BJ (cell line): ENCODE measurements around the gene F12. TPM values are rescaled to one million over a fixed set of nuclear protein-coding genes. Genes with fewer than 3 reads are reported as not detected.

Experiments used
- CTCF ChIA-PET: fragments of 350-600 bp; formaldehyde crosslinking; extraction: SDS; loops from one replicate; lab custom pipeline; 2021; ENCODE audit warnings: antibody characterized with exemption, inconsistent platforms; lab: Yijun Ruan, JAX
- POLR2A ChIA-PET: fragments of 300-600 bp; sonication (Branson Sonifier 250); formaldehyde crosslinking; extraction: SDS; loops from one replicate; lab custom pipeline; 2021; ENCODE audit warnings: antibody characterized with exemption; lab: Charles Lee
- DNase-seq: peaks from one replicate; pipeline ENCODE4 v3.0.0-alpha.2; 2011; ENCODE audit warnings: low read depth
- H3K27me3 ChIP-seq: 2 replicates; pipeline ENCODE4 v1.6.0; 2011; ENCODE audit warnings: low read length; ENCODE audit not compliant: control insufficient read depth, insufficient read depth
- H3K36me3 ChIP-seq: 2 replicates; pipeline ENCODE4 v1.5.1; 2011; ENCODE audit warnings: low read length; ENCODE audit not compliant: control insufficient read depth, insufficient read depth
- H3K4me3 ChIP-seq: 2 replicates; pipeline ENCODE4 v1.5.1; 2011; ENCODE audit warnings: low read depth, mild to moderate bottlenecking, control low read depth, low read length
- polyA plus RNA-seq: library from polyadenylated mRNA; depleted of rRNA; stranded (reverse); fragments of >200 nt; gene quantifications from 2 replicates; pipeline ENCODE4 v1.2.3, GENCODE V29; 2011
- TF ChIP-seq, protein P1 (sequence below): IDR thresholded peaks from 2 replicates; pipeline ENCODE4 v1.5.1; 2011; ENCODE audit warnings: low read depth, mild to moderate bottlenecking, control low read depth, inconsistent platforms, low read length, moderate library complexity; ENCODE audit not compliant: insufficient read depth

The F12 gene
- polyA plus RNA-seq, 1 experiment: 0.69 TPM

DNA sequence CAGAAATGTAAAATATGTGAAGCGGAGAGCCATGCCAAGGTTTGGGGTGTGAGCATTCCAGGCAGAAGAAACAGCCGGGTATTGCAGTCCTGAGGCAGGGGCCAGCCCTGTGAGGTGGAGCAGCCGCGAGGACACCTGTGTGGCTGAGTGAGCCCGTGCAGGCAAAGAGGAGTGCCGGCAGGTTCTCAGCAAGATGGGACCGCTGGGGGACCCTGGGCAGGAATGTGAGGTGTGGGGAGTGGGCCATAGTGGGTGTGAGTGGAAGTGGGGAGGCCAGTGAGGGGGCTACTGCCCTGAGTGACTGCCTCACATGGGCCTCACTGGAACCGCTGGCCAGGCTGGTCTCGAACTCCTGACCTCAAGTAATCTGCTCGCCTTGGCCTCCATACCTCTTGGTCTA is 29.1 kb upstream of the F12 start:
- H3K27me3 ChIP-seq: no peaks in the 10 kb centered on the region
- POLR2A ChIA-PET: no interaction called here
- H3K36me3 ChIP-seq: peaks cover 21% of the 10 kb centered on the region
- TF ChIP-seq, protein P1, sequence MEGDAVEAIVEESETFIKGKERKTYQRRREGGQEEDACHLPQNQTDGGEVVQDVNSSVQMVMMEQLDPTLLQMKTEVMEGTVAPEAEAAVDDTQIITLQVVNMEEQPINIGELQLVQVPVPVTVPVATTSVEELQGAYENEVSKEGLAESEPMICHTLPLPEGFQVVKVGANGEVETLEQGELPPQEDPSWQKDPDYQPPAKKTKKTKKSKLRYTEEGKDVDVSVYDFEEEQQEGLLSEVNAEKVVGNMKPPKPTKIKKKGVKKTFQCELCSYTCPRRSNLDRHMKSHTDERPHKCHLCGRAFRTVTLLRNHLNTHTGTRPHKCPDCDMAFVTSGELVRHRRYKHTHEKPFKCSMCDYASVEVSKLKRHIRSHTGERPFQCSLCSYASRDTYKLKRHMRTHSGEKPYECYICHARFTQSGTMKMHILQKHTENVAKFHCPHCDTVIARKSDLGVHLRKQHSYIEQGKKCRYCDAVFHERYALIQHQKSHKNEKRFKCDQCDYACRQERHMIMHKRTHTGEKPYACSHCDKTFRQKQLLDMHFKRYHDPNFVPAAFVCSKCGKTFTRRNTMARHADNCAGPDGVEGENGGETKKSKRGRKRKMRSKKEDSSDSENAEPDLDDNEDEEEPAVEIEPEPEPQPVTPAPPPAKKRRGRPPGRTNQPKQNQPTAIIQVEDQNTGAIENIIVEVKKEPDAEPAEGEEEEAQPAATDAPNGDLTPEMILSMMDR: no peak
- no peak overlapping the region for H3K4me3 ChIP-seq
- CTCF ChIA-PET: interaction anchor here (3.1 kb wide), 1 partner anchor 34 kb away, joined by 15 read pairs; no protein-coding TSS in a partner anchor
- DNase-seq: no peak

DNA sequence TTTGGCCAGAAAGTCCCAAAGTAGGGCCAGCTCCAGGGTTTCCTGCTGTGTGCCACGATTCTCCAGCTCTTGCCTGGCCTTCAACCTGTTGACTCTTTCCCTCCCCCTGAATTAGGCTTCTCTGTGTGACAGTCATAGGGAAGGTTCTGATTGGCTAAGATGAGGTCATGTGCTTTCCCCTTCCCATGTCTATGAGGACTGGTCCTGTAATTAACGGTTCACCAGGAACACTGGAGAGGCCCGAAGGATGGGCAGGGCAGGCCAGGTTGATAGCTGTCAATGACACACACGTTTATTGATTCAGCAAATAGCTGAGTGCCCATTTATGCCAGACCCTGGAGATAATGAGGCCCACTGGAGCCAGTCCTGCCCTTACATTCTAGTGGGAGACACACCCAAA is 28.3 kb upstream of the F12 start:
- TF ChIP-seq, protein P1: no peak
- DNase-seq: no peak
- H3K36me3 ChIP-seq: peaks cover 30% of the 10 kb centered on the region
- POLR2A ChIA-PET: interaction anchor here (0.5 kb wide), 1 partner anchor 59 kb away, joined by 3 read pairs; no protein-coding TSS in a partner anchor
- CTCF ChIA-PET: interaction anchor here (1.0 to 3.1 kb wide), 4 partner anchors 10 to 34 kb away, joined by 3 to 15 read pairs (median 4); no protein-coding TSS in a partner anchor
- H3K4me3 ChIP-seq: no peak overlapping the region
- H3K27me3 ChIP-seq: no peaks in the 10 kb centered on the region

DNA sequence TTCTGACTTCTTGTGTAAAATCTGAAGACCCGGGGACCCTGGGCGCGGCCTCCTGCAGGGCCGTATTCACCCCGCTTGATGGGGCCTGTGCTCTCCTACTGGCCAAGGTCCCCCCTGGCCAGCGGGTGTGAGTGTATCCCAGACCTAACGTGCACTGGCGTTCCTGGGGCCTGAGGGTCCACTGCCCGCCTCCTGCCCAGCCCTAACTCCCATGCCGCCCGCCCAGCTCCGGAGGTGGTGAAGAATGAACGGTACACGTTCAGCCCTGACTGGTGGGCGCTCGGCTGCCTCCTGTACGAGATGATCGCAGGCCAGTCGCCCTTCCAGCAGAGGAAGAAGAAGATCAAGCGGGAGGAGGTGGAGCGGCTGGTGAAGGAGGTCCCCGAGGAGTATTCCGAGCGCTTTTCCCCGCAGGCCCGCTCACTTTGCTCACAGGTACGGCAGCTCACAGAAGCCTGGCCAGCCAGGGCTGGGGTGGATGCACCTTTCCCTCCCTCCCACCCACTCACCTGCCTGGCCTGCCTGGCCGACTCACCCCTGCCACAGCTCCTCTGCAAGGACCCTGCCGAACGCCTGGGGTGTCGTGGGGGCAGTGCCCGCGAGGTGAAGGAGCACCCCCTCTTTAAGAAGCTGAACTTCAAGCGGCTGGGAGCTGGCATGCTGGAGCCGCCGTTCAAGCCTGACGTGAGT is 26.6 kb upstream of the F12 start:
- Histone ChIP-seq H3K27me3 (no peaks in the 10 kb centered on the region), H3K4me3 (no peak overlapping the region), H3K36me3 (peaks cover 35% of the 10 kb centered on the region)
- TF ChIP-seq, protein P1: no peak
- POLR2A ChIA-PET: no interaction called here
- CTCF ChIA-PET: interaction anchor here (0.6 kb wide), 1 partner anchor 122 kb away, joined by 3 read pairs; no protein-coding TSS in a partner anchor
- no peak for DNase-seq

DNA sequence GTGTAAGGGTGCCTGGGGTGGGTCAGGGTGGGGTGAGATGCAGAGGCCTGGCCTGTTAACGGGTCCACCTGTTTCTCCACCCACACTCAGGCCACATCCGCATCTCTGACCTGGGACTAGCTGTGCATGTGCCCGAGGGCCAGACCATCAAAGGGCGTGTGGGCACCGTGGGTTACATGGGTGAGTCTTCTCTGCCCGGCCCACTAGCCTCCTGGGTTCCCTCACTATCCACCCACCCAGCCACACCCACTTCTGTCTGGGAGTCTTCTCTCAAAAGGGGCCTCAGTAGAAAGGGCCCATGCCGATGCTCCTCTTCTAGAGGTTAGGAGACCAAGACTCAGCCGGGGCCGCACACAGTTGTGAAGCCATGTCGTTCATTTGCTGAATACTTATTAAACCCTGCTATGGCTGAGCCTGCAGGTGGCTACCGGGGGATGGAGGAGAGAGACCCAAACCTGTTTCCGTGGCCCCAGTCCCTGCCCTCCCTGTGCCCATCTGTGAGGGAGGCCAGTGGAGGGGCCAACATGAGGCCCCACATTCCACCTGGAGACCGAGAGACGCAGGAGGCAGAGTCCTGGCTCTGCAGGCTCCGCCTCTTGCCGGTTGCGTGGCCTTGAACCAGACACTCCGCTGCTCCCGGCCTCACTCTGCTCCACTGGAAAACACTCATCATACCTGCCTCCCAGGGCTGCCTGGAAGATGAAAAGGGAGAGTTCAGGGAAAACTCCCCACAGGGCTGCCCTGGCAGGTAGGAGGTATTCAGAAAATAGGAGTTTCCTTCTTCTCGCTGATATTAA is 25.8 kb upstream of the F12 start:
- ChIA-PET CTCF (interaction anchor here (1.1 to 1.7 kb wide), 3 partner anchors 8 to 44 kb away, joined by 3 to 4 read pairs (median 4); no protein-coding TSS in a partner anchor), POLR2A (no interaction called here)
- TF ChIP-seq, protein P1: no peak
- H3K27me3 ChIP-seq: no peaks in the 10 kb centered on the region
- H3K36me3 ChIP-seq: peaks cover 34% of the 10 kb centered on the region
- H3K4me3 ChIP-seq: no peak overlapping the region
- DNase-seq: no peak

DNA sequence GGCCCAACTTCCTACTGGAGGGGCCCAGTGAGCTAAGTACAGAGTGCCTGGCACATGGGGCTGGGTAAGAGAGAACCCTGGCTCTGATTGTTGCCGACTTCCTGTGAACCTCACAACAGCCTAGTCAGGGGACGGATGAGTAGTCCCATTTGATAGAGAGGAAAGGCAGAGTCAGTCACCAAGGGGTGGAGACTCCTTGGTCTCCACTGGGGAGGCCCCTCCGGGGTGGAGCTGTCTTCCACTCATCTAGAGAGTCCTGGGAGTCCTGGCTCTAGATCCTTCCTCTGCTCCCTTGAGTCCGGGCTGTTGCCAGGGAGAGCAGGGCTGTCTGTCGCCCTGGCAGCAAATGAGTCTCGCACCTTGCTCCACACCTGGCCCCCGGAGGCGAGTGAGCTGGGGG is 25.1 kb upstream of the F12 start:
- POLR2A ChIA-PET: no interaction called here

More for the DNA sequence above, 25.1 kb upstream of the F12 start:
- Histone ChIP-seq H3K36me3 (peaks cover 36% of the 10 kb centered on the region), H3K27me3 (no peaks in the 10 kb centered on the region), H3K4me3 (no peak overlapping the region)
- TF ChIP-seq, protein P1: no peak
- DNase-seq: no peak
- CTCF ChIA-PET: interaction anchor here (1.1 to 1.7 kb wide), 3 partner anchors 9 to 44 kb away, joined by 3 to 4 read pairs (median 4); no protein-coding TSS in a partner anchor
